IMR-90 (cell line): ENCODE results near the gene ZNF3. TPM values are rescaled to one million over a fixed set of nuclear protein-coding genes. Genes with fewer than 3 reads are reported as not detected.

ENCODE experiments used
- ATAC-seq: fragments of 200-7000 bp; cut with Tn5 transposase; 2 replicates; pipeline ENCODE4 v1.9.1; 2020; ENCODE audit warnings: low read depth, mild to moderate bottlenecking, moderate library complexity
- BruUV-seq: library from RNA; stranded (reverse); fragments of 400-500 nt; replicated peaks from 2 replicates; lab custom pipeline; 2021; lab: Mats Ljungman, UMichigan
- CTCF ChIA-PET: fragments of 300-600 bp; formaldehyde crosslinking; extraction: SDS; loops from one replicate; lab custom pipeline; 2021; ENCODE audit warnings: antibody characterized with exemption; lab: Yijun Ruan, JAX
- POLR2A ChIA-PET: fragments of 300-600 bp; sonication (Branson Sonifier 250); formaldehyde crosslinking; loops from one replicate; lab custom pipeline; 2022; ENCODE audit warnings: antibody characterized with exemption; ENCODE audit not compliant: unreplicated experiment; lab: Charles Lee
- DNase-seq: peaks from one replicate; pipeline ENCODE4 v3.0.0; 2013
- H2AFZ ChIP-seq: replicated peaks from 2 replicates; pipeline ENCODE3; 2013; ENCODE audit warnings: low read length, mild to moderate bottlenecking; ENCODE audit not compliant: poor library complexity
- H2AK5ac ChIP-seq: 2 replicates; pipeline ENCODE4 v1.6.1; 2013; ENCODE audit warnings: low read depth, low read length, inconsistent platforms
- H2AK9ac ChIP-seq: replicated peaks from 2 replicates; pipeline ENCODE3; 2013; ENCODE audit warnings: mild to moderate bottlenecking, low read depth, low read length, moderate library complexity; ENCODE audit not compliant: poor library complexity
- H2BK120ac ChIP-seq: 2 replicates; pipeline ENCODE4 v1.6.1; 2013; ENCODE audit warnings: low read depth, low read length, inconsistent platforms
- H2BK15ac ChIP-seq: 3 replicates; pipeline ENCODE4 v1.6.1; 2013; ENCODE audit warnings: low read depth, low read length, inconsistent platforms
- H2BK20ac ChIP-seq: 2 replicates; pipeline ENCODE4 v1.6.1; 2013; ENCODE audit warnings: low read depth, mild to moderate bottlenecking, inconsistent platforms, low read length, moderate library complexity
- H2BK5ac ChIP-seq: 2 replicates; pipeline ENCODE4 v1.6.1; 2013; ENCODE audit warnings: mild to moderate bottlenecking, low read depth, low read length, inconsistent platforms; ENCODE audit not compliant: poor library complexity, severe bottlenecking
- H3K14ac ChIP-seq: replicated peaks from 2 replicates; pipeline ENCODE4 v1.6.1; 2013; ENCODE audit warnings: low read depth, low read length, inconsistent platforms
- H3K18ac ChIP-seq: 2 replicates; pipeline ENCODE4 v1.6.1; 2013; ENCODE audit warnings: low read depth, low read length, control low read depth
- H3K23ac ChIP-seq: 2 replicates; pipeline ENCODE4 v1.6.1; 2013; ENCODE audit warnings: low read depth, low read length, inconsistent platforms
- H3K27ac ChIP-seq: 2 replicates; pipeline ENCODE4 v1.5.1; 2013; ENCODE audit warnings: mild to moderate bottlenecking, control low read depth, low read length; ENCODE audit not compliant: insufficient read depth
- H3K27me3 ChIP-seq: 2 replicates; pipeline ENCODE4 v1.6.1; 2013; ENCODE audit warnings: low read length; ENCODE audit not compliant: control insufficient read depth, insufficient read depth
- H3K36me3 ChIP-seq: 2 replicates; pipeline ENCODE4 v1.6.1; 2013; ENCODE audit warnings: low read length, mixed read lengths; ENCODE audit not compliant: control insufficient read depth, insufficient read depth
- H3K4ac ChIP-seq: 2 replicates; pipeline ENCODE4 v1.6.1; 2013; ENCODE audit warnings: low read depth, low read length, inconsistent platforms
- H3K4me1 ChIP-seq: 2 replicates; pipeline ENCODE4 v1.6.1; 2013; ENCODE audit warnings: low read length, mixed read lengths; ENCODE audit not compliant: control insufficient read depth, insufficient read depth
- H3K4me2 ChIP-seq: 2 replicates; pipeline ENCODE4 v1.6.1; 2013; ENCODE audit warnings: low read depth, mild to moderate bottlenecking, control low read depth, low read length, moderate library complexity
- H3K4me3 ChIP-seq: 2 replicates; pipeline ENCODE4 v1.5.1; 2013; ENCODE audit warnings: low read depth, mild to moderate bottlenecking, control low read depth, low read length, moderate library complexity; ENCODE audit not compliant: insufficient read depth
- H3K56ac ChIP-seq: 2 replicates; pipeline ENCODE4 v1.6.1; 2013; ENCODE audit warnings: low read length, inconsistent platforms; ENCODE audit not compliant: insufficient read depth; ENCODE audit errors: extremely low read depth
- H3K79me1 ChIP-seq, 2 experiments: 2 replicates each; pipeline ENCODE4 v1.6.1; 2013; ENCODE audit warnings: low read length in 2 of 2, inconsistent platforms in 1 of 2, low read depth in 1 of 2
- H3K9ac ChIP-seq: 2 replicates; pipeline ENCODE4 v1.6.1; 2013; ENCODE audit warnings: low read depth, low read length, control low read depth
- H3K9me1 ChIP-seq: 2 replicates; pipeline ENCODE4 v1.6.1; 2013; ENCODE audit warnings: low read length, inconsistent platforms; ENCODE audit not compliant: insufficient read depth
- H3K9me3 ChIP-seq: 2 replicates; pipeline ENCODE4 v1.6.1; 2013; ENCODE audit warnings: low read length; ENCODE audit not compliant: control insufficient read depth, insufficient read depth
- H4K20me1 ChIP-seq: 2 replicates; pipeline ENCODE4 v1.6.1; 2013; ENCODE audit warnings: low read length, inconsistent platforms; ENCODE audit not compliant: insufficient read depth
- H4K5ac ChIP-seq: 2 replicates; pipeline ENCODE4 v1.6.1; 2013; ENCODE audit warnings: mild to moderate bottlenecking, low read depth, low read length, control low read depth
- H4K8ac ChIP-seq, 2 experiments: 2 replicates each; pipeline ENCODE4 v1.6.1; 2013; ENCODE audit warnings: low read depth in 2 of 2, low read length in 2 of 2, control low read depth in 1 of 2, inconsistent platforms in 1 of 2
- H4K91ac ChIP-seq: 2 replicates; pipeline ENCODE4 v1.6.1; 2013; ENCODE audit warnings: low read depth, low read length, inconsistent platforms; ENCODE audit not compliant: insufficient read depth
- BHLHE40 ChIP-seq: fragments of 150-350 bp; IDR thresholded peaks from 2 replicates; pipeline ENCODE4 v1.6.1; 2016; ENCODE audit warnings: mild to moderate bottlenecking, low read depth, low read length
- CEBPB ChIP-seq: IDR thresholded peaks from 2 replicates; pipeline ENCODE4 v1.6.1; 2012; ENCODE audit warnings: low read depth, low read length, improper control_type of control experiment
- CHD1 ChIP-seq: IDR thresholded peaks from 2 replicates; pipeline ENCODE4 v1.6.1; 2012; ENCODE audit warnings: low read depth, low read length, improper control_type of control experiment
- ELK1 ChIP-seq: fragments of 150-350 bp; IDR thresholded peaks from 2 replicates; pipeline ENCODE4 v1.6.1; 2016; ENCODE audit warnings: low read depth, mild to moderate bottlenecking, low read length, moderate library complexity, borderline replicate concordance
- FOS ChIP-seq: fragments of 150-350 bp; IDR thresholded peaks from 2 replicates; pipeline ENCODE4 v1.6.1; 2016; ENCODE audit warnings: low read depth, low read length
- MAFK ChIP-seq: IDR thresholded peaks from 2 replicates; pipeline ENCODE4 v1.6.1; 2012; ENCODE audit warnings: low read depth, low read length, improper control_type of control experiment
- MAZ ChIP-seq: IDR thresholded peaks from 2 replicates; pipeline ENCODE4 v1.6.1; 2012; ENCODE audit warnings: low read depth, mild to moderate bottlenecking, low read length, improper control_type of control experiment, moderate library complexity, borderline replicate concordance
- MXI1 ChIP-seq: IDR thresholded peaks from 2 replicates; pipeline ENCODE4 v1.6.1; 2012; ENCODE audit warnings: low read depth, mild to moderate bottlenecking, low read length, moderate library complexity, borderline replicate concordance
- NFE2L2 ChIP-seq: fragments of 150-350 bp; IDR thresholded peaks from 2 replicates; pipeline ENCODE4 v1.6.1; 2016; ENCODE audit warnings: low read depth, mild to moderate bottlenecking, low read length
- POLR2A ChIP-seq: IDR thresholded peaks from 2 replicates; pipeline ENCODE4 v1.6.1; 2012; ENCODE audit warnings: mild to moderate bottlenecking, low read depth, low read length
- RAD21 ChIP-seq: IDR thresholded peaks from 2 replicates; pipeline ENCODE4 v1.6.1; 2012; ENCODE audit warnings: low read length, improper control_type of control experiment
- RCOR1 ChIP-seq: IDR thresholded peaks from 2 replicates; pipeline ENCODE4 v1.6.1; 2012; ENCODE audit warnings: mild to moderate bottlenecking, low read length, improper control_type of control experiment; ENCODE audit not compliant: insufficient replicate concordance
- RFX5 ChIP-seq: IDR thresholded peaks from 2 replicates; pipeline ENCODE4 v1.8.0; 2012; ENCODE audit warnings: low read depth, mild to moderate bottlenecking, low read length, moderate library complexity
- SMC3 ChIP-seq: fragments of 150-350 bp; IDR thresholded peaks from 2 replicates; pipeline ENCODE4 v1.6.1; 2016; ENCODE audit warnings: low read depth, mild to moderate bottlenecking, antibody characterized with exemption, low read length, moderate library complexity
- WGBS, 2 experiments: methylation state at CpG; one replicate each; pipeline versions ENCODE4 v1.1.5 to v1.1.7; 2013; ENCODE audit warnings: missing lambda C conversion rate in 2 of 2; ENCODE audit not compliant: insufficient read length in 1 of 2; ENCODE audit errors: extremely low coverage in 2 of 2; 5-methylcytosine and 5-hydroxymethylcytosine counted together
- dilution Hi-C: fragments of 300-500 bp; cut with HindIII; formaldehyde crosslinking; loops from one replicate; pipeline ENCODE4 v1.14.3; 2018; ENCODE audit warnings: low sequenced_read_pairs; ENCODE audit not compliant: unreplicated experiment
- in situ Hi-C: fragments of 300-500 bp; cut with MboI; formaldehyde crosslinking; loops from 3 replicates; pipeline ENCODE4 v1.14.3; 2019; ENCODE audit warnings: low sequenced_read_pairs, inconsistent platforms, mixed read lengths
- intact Hi-C: fragments of 100-400 bp; cut with micrococcal nuclease; formaldehyde crosslinking; loops from 2 replicates; pipeline ENCODE4 v1.10.0; 2022
- polyA plus RNA-seq, 3 experiments: library from polyadenylated mRNA; depleted of rRNA; stranded (reverse); fragments of >200 nt; gene quantifications; 2 replicates each; pipeline ENCODE4 v1.2.3, GENCODE V29; 2012; ENCODE audit warnings: low replicate concordance in 1 of 3
- total RNA-seq: library from RNA; depleted of rRNA; stranded (reverse); fragments of >200 nt; gene quantifications from 2 replicates; pipeline ENCODE4 v1.2.3, GENCODE V29; 2012
- TF ChIP-seq, protein P1 (sequence below): fragments of 150-350 bp; IDR thresholded peaks from 2 replicates; pipeline ENCODE4 v1.6.1; 2017; ENCODE audit warnings: mild to moderate bottlenecking, antibody characterized with exemption, low read length, low read depth
- TF ChIP-seq, protein P2 (sequence below): conservative IDR thresholded peaks from 2 replicates; pipeline ENCODE4 v1.5.1; 2012; ENCODE audit warnings: mild to moderate bottlenecking, low read depth, low read length, improper control_type of control experiment

Gene ZNF3
- total and polyA plus RNA-seq, 2 of the 4 experiments (the other 2 are of a cell fraction) = 24.8 to 30.8 TPM

- ATAC-seq (no peak), DNase-seq (no peak)
- no TSS peak for BruUV-seq
- no peak overlapping the region for H2BK15ac ChIP-seq
- H3K79me1 ChIP-seq = peaks cover 24 to 78% of the 10 kb centered on the region in 2 experiments
- H2AFZ ChIP-seq = no peak overlapping the region
- in situ Hi-C loops (no loop called here), intact Hi-C loops (no loop called here), dilution Hi-C loops (no loop called here)
- peaks cover 30% of the 10 kb centered on the region; the same call in 1 of the 2 replicates for H4K20me1 ChIP-seq
- no CpG with 5 or more reads among the region's 5 CpGs for WGBS, 2 experiments
- no peak overlapping the region for H3K23ac ChIP-seq
- no peak for TF ChIP-seq CEBPB
- TF ChIP-seq NFE2L2 = no peak
- TF ChIP-seq MAFK = no peak
- no peak for TF ChIP-seq SMC3
- TF ChIP-seq POLR2A = no peak
- TF ChIP-seq BHLHE40 = no peak
- TF ChIP-seq MAZ = no peak
- TF ChIP-seq MXI1 = no peak
- TF ChIP-seq, protein P1, sequence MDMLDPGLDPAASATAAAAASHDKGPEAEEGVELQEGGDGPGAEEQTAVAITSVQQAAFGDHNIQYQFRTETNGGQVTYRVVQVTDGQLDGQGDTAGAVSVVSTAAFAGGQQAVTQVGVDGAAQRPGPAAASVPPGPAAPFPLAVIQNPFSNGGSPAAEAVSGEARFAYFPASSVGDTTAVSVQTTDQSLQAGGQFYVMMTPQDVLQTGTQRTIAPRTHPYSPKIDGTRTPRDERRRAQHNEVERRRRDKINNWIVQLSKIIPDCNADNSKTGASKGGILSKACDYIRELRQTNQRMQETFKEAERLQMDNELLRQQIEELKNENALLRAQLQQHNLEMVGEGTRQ = no peak
- TF ChIP-seq CHD1 = no peak
- no peak for TF ChIP-seq RAD21
- TF ChIP-seq RFX5 = no peak
- no peak for TF ChIP-seq ELK1
- TF ChIP-seq, protein P2, sequence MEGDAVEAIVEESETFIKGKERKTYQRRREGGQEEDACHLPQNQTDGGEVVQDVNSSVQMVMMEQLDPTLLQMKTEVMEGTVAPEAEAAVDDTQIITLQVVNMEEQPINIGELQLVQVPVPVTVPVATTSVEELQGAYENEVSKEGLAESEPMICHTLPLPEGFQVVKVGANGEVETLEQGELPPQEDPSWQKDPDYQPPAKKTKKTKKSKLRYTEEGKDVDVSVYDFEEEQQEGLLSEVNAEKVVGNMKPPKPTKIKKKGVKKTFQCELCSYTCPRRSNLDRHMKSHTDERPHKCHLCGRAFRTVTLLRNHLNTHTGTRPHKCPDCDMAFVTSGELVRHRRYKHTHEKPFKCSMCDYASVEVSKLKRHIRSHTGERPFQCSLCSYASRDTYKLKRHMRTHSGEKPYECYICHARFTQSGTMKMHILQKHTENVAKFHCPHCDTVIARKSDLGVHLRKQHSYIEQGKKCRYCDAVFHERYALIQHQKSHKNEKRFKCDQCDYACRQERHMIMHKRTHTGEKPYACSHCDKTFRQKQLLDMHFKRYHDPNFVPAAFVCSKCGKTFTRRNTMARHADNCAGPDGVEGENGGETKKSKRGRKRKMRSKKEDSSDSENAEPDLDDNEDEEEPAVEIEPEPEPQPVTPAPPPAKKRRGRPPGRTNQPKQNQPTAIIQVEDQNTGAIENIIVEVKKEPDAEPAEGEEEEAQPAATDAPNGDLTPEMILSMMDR = no peak
- no peak for TF ChIP-seq FOS
- no peak for TF ChIP-seq RCOR1
- H2BK20ac ChIP-seq = no peak overlapping the region
- H3K27me3 ChIP-seq = no peaks in the 10 kb centered on the region
- no peak overlapping the region for H3K4me2 ChIP-seq
- H3K36me3 ChIP-seq = peaks cover 43% of the 10 kb centered on the region
- no peak overlapping the region for H3K14ac ChIP-seq
- no peak overlapping the region for H3K18ac ChIP-seq
- H4K5ac ChIP-seq = no peak overlapping the region
- ChIA-PET CTCF (no interaction called here), POLR2A (no interaction called here)
- no peak overlapping the region for H3K4me3 ChIP-seq
- no peak overlapping the region for H2AK5ac ChIP-seq
- H3K9me3 ChIP-seq = no peaks in the 10 kb centered on the region
- no peak overlapping the region for H2AK9ac ChIP-seq
- no peak overlapping the region for H3K56ac ChIP-seq
- no peak overlapping the region for H2BK5ac ChIP-seq
- H3K4me1 ChIP-seq = no peaks in the 10 kb centered on the region
- no peak overlapping the region for H3K9ac ChIP-seq
- no peak overlapping the region for H3K27ac ChIP-seq
- peaks cover 8% of the 10 kb centered on the region; the same call in 1 of the 2 replicates for H3K9me1 ChIP-seq
- no peak overlapping the region for H2BK120ac ChIP-seq
- H4K8ac ChIP-seq = no peak overlapping the region
- no peak overlapping the region for H3K4ac ChIP-seq
- H4K91ac ChIP-seq = no peak overlapping the region
Measured at GRCh38 chr7:100022621-100023020, 58.9 kb downstream of the ZNF3 start.
